ENCODE results near the gene CAPRIN1.

Gene CAPRIN1

GRCh38 chr11:34105079-34105956, 53.8 kb downstream of the CAPRIN1 start, which contains the start of gene NAT10:
Gene NAT10, plus strand, starts transcription at chr11:34105629. Its CDS starts 2,597 bp downstream, at chr11:34108226.
- in situ Hi-C loops (cut with MboI; ENCODE audit: low pct_unique_long_range_greater_than_20kb, low sequenced_read_pairs, unreplicated experiment): no loop called here
- TF ChIP-seq CTCF (IDR thresholded peaks at IDR 0.05; ENCODE audit: extremely low read depth, insufficient read depth, missing control alignments): no peak
- peak; percentile 89 for DNase-seq (ENCODE audit: low spot score)

GRCh38 chr11:34105957-34106504, 54.5 kb downstream of the CAPRIN1 start:
- no peak for DNase-seq (ENCODE audit: low spot score)
- TF ChIP-seq CTCF (IDR thresholded peaks at IDR 0.05; ENCODE audit: extremely low read depth, insufficient read depth, missing control alignments): no peak
- in situ Hi-C loops (cut with MboI; ENCODE audit: low pct_unique_long_range_greater_than_20kb, low sequenced_read_pairs, unreplicated experiment): no loop called here

- no peak for DNase-seq (ENCODE audit: low spot score)
- TF ChIP-seq CTCF (IDR thresholded peaks at IDR 0.05; ENCODE audit: extremely low read depth, insufficient read depth, missing control alignments): no peak
- in situ Hi-C loops (cut with MboI; ENCODE audit: low pct_unique_long_range_greater_than_20kb, low sequenced_read_pairs, unreplicated experiment): no loop called here
Observed at GRCh38 chr11:34111722-34112270, 60.3 kb downstream of the CAPRIN1 start.

GRCh38 chr11:34114014-34114413, 62.5 kb downstream of the CAPRIN1 start:
- no peak for DNase-seq (ENCODE audit: low spot score)
- TF ChIP-seq CTCF (IDR thresholded peaks at IDR 0.05; ENCODE audit: extremely low read depth, insufficient read depth, missing control alignments): no peak
- in situ Hi-C loops (cut with MboI; ENCODE audit: low pct_unique_long_range_greater_than_20kb, low sequenced_read_pairs, unreplicated experiment): no loop called here

- no peak for TF ChIP-seq CTCF (IDR thresholded peaks at IDR 0.05; ENCODE audit: extremely low read depth, insufficient read depth, missing control alignments)
- in situ Hi-C loops (cut with MboI; ENCODE audit: low pct_unique_long_range_greater_than_20kb, low sequenced_read_pairs, unreplicated experiment): no loop called here
Observed at GRCh38 chr11:34114471-34114870, 62.9 kb downstream of the CAPRIN1 start.

GRCh38 chr11:34120651-34121050, 69.1 kb downstream of the CAPRIN1 start:
- in situ Hi-C loops (cut with MboI; ENCODE audit: low pct_unique_long_range_greater_than_20kb, low sequenced_read_pairs, unreplicated experiment): no loop called here
- no peak for DNase-seq (ENCODE audit: low spot score)
- no peak for TF ChIP-seq CTCF (IDR thresholded peaks at IDR 0.05; ENCODE audit: extremely low read depth, insufficient read depth, missing control alignments)

More at GRCh38 chr11:34114471-34114870, 62.9 kb downstream of the CAPRIN1 start:
- no peak for DNase-seq (ENCODE audit: low spot score)

Data from GM13977 (cell line).